GF-D8 (cell line): Measurements from ENCODE around the gene HMSD.

Experiments
- DNase-seq: peaks from one replicate; lab custom pipeline; 2025; lab: John Stamatoyannopoulos, UW

The HMSD gene

DNA sequence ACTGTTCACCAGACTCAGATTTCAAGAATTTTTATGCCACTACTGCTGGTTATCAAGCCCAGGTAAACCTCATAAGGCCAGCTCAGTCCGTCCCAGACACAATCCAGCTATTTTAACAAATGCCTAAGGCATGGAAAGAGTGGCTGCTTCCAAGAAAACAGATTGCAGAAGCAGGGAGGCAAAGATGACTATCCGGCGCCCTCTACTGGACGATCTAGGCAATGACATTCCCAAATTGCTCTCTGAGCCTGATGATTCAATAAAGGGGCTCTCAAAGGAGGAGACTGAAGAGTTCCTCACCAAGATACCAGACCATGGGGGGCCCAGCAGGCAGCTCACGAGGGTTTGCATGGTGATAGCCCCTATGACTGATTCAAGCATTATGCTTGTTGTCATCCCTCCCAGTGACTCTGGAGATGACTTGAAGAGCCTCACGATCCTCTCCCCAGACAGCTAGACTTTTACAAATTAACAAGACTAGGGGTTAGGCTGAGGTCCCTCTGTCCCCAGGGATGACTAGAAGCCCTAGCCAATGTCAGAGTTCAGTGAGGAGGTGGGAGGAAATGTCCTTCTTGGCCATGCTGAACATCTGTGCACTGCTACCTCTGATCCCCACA, 45.8 kb downstream of the HMSD start:
- DNase-seq: no peak

DNA sequence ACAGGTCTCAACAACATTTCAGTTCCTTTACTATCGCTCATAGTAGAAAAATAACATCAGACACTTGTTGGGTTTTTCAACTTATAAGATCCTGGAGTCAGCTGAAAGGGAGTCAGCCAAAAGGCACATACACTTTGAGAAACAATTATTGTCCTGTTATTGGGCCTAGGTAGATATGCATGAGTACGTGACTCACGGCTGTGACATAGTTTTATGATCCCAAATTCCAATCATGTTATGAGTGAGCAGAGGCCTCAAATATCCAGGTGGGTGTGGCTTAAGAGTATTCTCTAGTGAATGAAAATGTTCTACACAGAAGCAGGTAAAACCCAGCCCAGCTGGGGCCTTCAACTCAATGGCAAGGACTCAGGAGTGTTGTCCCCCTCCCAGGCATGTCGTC, 47.9 kb downstream of the HMSD start:
- no peak for DNase-seq

DNA sequence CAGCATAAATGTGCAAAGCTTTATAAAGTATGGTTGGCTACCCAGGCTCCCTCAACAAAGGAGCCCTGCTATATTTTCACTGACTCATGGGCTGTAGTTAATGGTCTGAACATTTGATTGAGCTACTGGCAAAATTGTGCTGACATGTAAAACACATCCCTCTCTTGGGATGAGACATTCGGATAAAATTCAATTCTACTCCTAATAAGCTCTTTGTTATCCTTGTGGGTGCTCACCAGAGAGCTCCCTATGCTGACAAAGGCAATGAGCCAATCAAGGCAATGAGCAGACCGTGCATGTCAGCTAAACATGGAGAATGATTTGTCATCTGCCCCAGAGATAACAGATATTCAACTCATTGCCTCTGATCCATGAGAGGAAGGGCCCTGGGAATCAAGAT, 48.5 kb downstream of the HMSD start:
- DNase-seq: no peak

DNA sequence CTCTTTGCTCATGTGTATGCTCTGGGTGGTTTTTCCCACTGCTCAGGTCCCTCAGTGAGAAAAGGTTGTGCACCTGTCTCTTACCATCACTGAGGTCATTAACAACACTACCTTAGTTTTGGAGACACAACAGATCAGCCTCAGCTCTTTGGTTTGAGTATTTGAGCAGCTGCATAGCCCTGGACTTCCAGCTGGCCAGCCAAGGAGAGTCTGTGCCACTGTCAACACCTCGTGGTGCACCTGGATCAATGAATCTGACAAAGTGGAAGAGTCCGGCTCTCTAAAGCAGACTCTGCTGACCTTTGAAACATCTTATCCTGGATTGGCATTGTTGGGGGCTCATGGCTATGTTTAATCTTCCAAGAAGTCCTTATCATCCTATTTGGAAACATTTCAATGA, 50.8 kb downstream of the HMSD start:
- DNase-seq: no peak

DNA sequence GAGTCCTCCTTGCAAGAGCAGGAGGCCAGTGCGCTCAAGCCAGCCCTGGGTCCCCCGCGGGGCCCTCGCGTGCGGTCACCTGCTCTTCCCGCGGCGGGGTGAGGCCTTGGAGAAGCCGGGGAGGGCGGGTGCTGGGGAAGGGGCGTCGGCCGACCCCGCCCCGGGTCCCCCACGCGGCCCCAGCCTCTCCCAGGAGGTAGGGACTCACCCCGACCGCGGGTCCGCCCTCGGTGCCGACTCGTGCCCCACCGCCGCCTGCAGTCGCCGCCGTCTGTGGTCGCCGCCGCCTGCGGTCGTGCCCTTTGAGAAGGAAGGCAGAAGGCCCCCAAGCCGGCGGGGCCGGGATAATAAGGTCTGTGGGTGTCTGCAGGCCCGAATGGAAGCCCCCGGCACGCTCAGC, 53.5 kb downstream of the HMSD start:
- DNase-seq: no peak

DNA sequence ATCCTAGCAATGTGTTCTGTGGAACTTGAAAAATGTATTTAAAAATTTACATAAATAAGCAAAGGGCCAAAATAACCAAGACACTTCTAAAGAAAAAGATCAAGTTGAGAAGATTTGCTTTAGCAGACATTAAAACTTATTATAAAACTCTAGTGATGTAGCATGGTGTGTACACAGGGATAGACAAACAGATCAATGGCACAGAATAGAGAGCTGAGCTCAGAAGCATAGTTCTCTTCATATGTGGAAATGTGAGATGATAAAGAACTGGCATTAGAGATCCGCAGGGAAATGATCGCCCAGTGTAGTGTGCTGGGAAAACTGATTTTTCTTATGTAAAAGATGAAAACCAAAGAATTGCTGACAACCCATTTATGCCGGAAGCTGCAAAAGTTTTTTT, 60.2 kb downstream of the HMSD start:
- DNase-seq: no peak
